Measurements from ENCODE around the gene MYOG. TPM values are rescaled to one million over a fixed set of nuclear protein-coding genes. Genes with fewer than 3 reads are reported as not detected.

Gene MYOG
- total RNA-seq, 4 donors from 2014 or later: 21.4 to 146 (median 73.1) TPM

- in situ Hi-C loops (cut with MboI; ENCODE audit: low sequenced_read_pairs in 4 of 4): no loop called here
Observed at GRCh38 chr1:203104789-203105390, 19.1 kb upstream of the MYOG start.

GRCh38 chr1:203103829-203104495 is 18.1 kb upstream of the MYOG start:
- ATAC-seq (no peak), DNase-seq (no peak)
- H3K4me3 ChIP-seq: no peak overlapping the region
- H3K27me3 ChIP-seq: no peaks in the 10 kb centered on the region
- no peaks in the 10 kb centered on the region for H3K36me3 ChIP-seq
- in situ Hi-C loops (cut with MboI; ENCODE audit: low sequenced_read_pairs in 4 of 4): no loop called here
- TF ChIP-seq CTCF (IDR thresholded peaks at IDR 0.05 in 4 of 5, conservative IDR thresholded peaks at IDR 0.05 in 1 of 5) (no peak), POLR2A (IDR thresholded peaks at IDR 0.05) (no peak)
- no peaks in the 10 kb centered on the region for H3K9me3 ChIP-seq
- no peak overlapping the region for H3K27ac ChIP-seq
- peaks cover 3 to 10% of the 10 kb centered on the region in 2 donors for H3K4me1 ChIP-seq
- intact Hi-C loops (cut with DNase I; ENCODE audit: low total_unique reads): no loop called here

More at GRCh38 chr1:203104789-203105390, 19.1 kb upstream of the MYOG start:
- Histone ChIP-seq H3K9me3 (no peaks in the 10 kb centered on the region), H3K36me3 (no peaks in the 10 kb centered on the region), H3K27ac (no peak overlapping the region), H3K4me1 (peaks cover 0 to under 1% of the 10 kb centered on the region in 2 donors), H3K4me3 (no peak overlapping the region), H3K27me3 (no peaks in the 10 kb centered on the region)
- no peak for DNase-seq
- TF ChIP-seq CTCF (IDR thresholded peaks at IDR 0.05 in 4 of 5, conservative IDR thresholded peaks at IDR 0.05 in 1 of 5) (no peak), POLR2A (IDR thresholded peaks at IDR 0.05) (no peak)
- intact Hi-C loops (cut with DNase I; ENCODE audit: low total_unique reads): no loop called here
- no peak for ATAC-seq

GRCh38 chr1:203103216-203103615 is 17.4 kb upstream of the MYOG start:
- Histone ChIP-seq H3K27me3 (no peaks in the 10 kb centered on the region), H3K4me3 (no peak overlapping the region), H3K4me1 (peaks cover 10 to 14% of the 10 kb centered on the region in 2 donors), H3K9me3 (no peaks in the 10 kb centered on the region), H3K36me3 (no peaks in the 10 kb centered on the region), H3K27ac (no peak overlapping the region)
- no peak for ATAC-seq
- TF ChIP-seq CTCF (IDR thresholded peaks at IDR 0.05 in 4 of 5, conservative IDR thresholded peaks at IDR 0.05 in 1 of 5) (no peak), POLR2A (IDR thresholded peaks at IDR 0.05) (no peak)
- no peak for DNase-seq
- in situ Hi-C loops (cut with MboI; ENCODE audit: low sequenced_read_pairs in 4 of 4) (no loop called here), intact Hi-C loops (cut with DNase I; ENCODE audit: low total_unique reads) (no loop called here)

GRCh38 chr1:203101813-203102634 is 16.2 kb upstream of the MYOG start:
- intact Hi-C loops (cut with DNase I; ENCODE audit: low total_unique reads) (no loop called here), in situ Hi-C loops (cut with MboI; ENCODE audit: low sequenced_read_pairs in 4 of 4) (no loop called here)
- H3K4me1 ChIP-seq: peaks cover 10 to 14% of the 10 kb centered on the region in 2 donors
- DNase-seq (no peak), ATAC-seq (no peak)
- H3K27ac ChIP-seq: no peak overlapping the region
- H3K27me3 ChIP-seq: no peaks in the 10 kb centered on the region
- no peaks in the 10 kb centered on the region for H3K36me3 ChIP-seq
- no peak for TF ChIP-seq CTCF (IDR thresholded peaks at IDR 0.05 in 4 of 5, conservative IDR thresholded peaks at IDR 0.05 in 1 of 5)
- no peaks in the 10 kb centered on the region for H3K9me3 ChIP-seq
- no peak overlapping the region for H3K4me3 ChIP-seq
